BE2C (cell line): ENCODE data around the gene TBX2.
A peak's percentile ranks its signal among the peaks of the same experiment; 100 is the strongest.

Experiments
- DNase-seq: peaks from one replicate; pipeline ENCODE4 v3.0.0-alpha.2; 2020
- H3K27me3 ChIP-seq: fragments of 250-450 bp; sonication (Bioruptor Pico); 2 replicates; pipeline ENCODE4 v1.5.1; 2020; ENCODE audit warnings: mild to moderate bottlenecking
- H3K36me3 ChIP-seq: fragments of 250-450 bp; sonication (Bioruptor Pico); 2 replicates; pipeline ENCODE4 v1.5.1; 2020; ENCODE audit warnings: mild to moderate bottlenecking
- H3K4me1 ChIP-seq: fragments of 250-450 bp; sonication (Bioruptor Pico); 2 replicates; pipeline ENCODE4 v1.5.1; 2020
- H3K4me3 ChIP-seq: 2 replicates; pipeline ENCODE4 v1.5.1; 2011; ENCODE audit warnings: low read depth, low read length
- H3K9me3 ChIP-seq: fragments of 250-450 bp; sonication (Bioruptor Pico); 2 replicates; pipeline ENCODE4 v1.5.1; 2020
- TF ChIP-seq, protein P1 (sequence below): IDR thresholded peaks from 2 replicates; pipeline ENCODE4 v1.5.1; 2012; ENCODE audit warnings: mild to moderate bottlenecking, low read depth, low read length

TBX2 gene

GRCh38 chr17:61397086-61397842 lies 2.4 kb upstream of the TBX2 start:
- Histone ChIP-seq H3K4me3 (peak overlapping the region; percentile 96), H3K4me1 (peaks cover 34% of the 10 kb centered on the region), H3K9me3 (no peaks in the 10 kb centered on the region), H3K36me3 (peaks cover 56% of the 10 kb centered on the region), H3K27me3 (no peaks in the 10 kb centered on the region)
- TF ChIP-seq, protein P1, sequence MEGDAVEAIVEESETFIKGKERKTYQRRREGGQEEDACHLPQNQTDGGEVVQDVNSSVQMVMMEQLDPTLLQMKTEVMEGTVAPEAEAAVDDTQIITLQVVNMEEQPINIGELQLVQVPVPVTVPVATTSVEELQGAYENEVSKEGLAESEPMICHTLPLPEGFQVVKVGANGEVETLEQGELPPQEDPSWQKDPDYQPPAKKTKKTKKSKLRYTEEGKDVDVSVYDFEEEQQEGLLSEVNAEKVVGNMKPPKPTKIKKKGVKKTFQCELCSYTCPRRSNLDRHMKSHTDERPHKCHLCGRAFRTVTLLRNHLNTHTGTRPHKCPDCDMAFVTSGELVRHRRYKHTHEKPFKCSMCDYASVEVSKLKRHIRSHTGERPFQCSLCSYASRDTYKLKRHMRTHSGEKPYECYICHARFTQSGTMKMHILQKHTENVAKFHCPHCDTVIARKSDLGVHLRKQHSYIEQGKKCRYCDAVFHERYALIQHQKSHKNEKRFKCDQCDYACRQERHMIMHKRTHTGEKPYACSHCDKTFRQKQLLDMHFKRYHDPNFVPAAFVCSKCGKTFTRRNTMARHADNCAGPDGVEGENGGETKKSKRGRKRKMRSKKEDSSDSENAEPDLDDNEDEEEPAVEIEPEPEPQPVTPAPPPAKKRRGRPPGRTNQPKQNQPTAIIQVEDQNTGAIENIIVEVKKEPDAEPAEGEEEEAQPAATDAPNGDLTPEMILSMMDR, result peak; percentile 20; the same call in 1 of the 2 replicates
- peak; percentile 84 for DNase-seq

- no peak for DNase-seq
- TF ChIP-seq, protein P1, result no peak
- H3K4me3 ChIP-seq, result peak overlapping the region; percentile 96
These were observed 917 bp upstream of the TBX2 start for GRCh38 chr17:61398721-61399130.

GRCh38 chr17:61400066-61400716 lies 548 bp downstream of the TBX2 start:
- no peaks in the 10 kb centered on the region for H3K27me3 ChIP-seq
- H3K36me3 ChIP-seq, result peaks cover 69% of the 10 kb centered on the region
- DNase-seq, result peak; percentile 48
- peaks cover 14% of the 10 kb centered on the region for H3K4me1 ChIP-seq
- TF ChIP-seq, protein P1, result no peak
- H3K9me3 ChIP-seq, result no peaks in the 10 kb centered on the region
- H3K4me3 ChIP-seq, result peak overlapping the region; percentile 96

More at GRCh38 chr17:61398721-61399130, 917 bp upstream of the TBX2 start:
- peaks cover 55% of the 10 kb centered on the region for H3K36me3 ChIP-seq
- no peaks in the 10 kb centered on the region for H3K9me3 ChIP-seq
- no peaks in the 10 kb centered on the region for H3K27me3 ChIP-seq
- H3K4me1 ChIP-seq, result peaks cover 23% of the 10 kb centered on the region

DNA sequence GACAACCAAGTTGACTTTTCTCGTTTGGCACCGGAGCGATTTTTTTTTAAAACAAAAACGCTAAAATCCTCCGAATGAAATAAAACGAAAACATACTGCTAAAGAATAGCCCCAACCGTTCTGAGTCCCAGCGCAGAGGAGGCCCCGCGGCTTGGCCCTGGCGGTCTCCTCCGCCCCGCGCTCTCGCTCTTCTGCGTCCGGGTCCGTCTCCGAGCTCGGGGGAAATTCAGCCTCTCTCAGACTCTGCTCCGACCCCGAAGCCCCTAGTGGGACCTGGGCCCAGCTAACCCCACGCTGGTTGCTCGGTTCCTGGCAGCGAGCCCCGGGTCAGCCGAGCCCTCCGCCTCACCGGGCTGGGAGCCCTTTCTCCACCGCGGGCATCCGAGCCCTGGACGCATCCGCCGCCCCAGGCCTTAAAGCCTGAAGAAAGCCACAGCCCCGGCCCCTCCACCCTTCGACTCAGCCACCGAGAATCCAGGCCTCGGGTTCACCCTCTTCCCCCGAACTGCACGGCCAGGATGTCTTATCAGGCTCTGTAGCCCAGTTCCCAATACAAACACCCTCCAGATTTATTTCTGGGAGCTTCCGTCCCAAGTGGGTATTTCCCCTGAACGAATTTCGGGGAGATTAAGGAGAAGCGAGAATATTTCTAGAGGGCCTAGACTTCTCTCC lies 1.2 kb downstream of the TBX2 start:
- Histone ChIP-seq H3K36me3 (peaks cover 74% of the 10 kb centered on the region), H3K9me3 (no peaks in the 10 kb centered on the region), H3K4me1 (peaks cover 11% of the 10 kb centered on the region), H3K4me3 (peak overlapping the region; percentile 96), H3K27me3 (no peaks in the 10 kb centered on the region)
- DNase-seq, result peak; percentile 35
- TF ChIP-seq, protein P1, result no peak

DNA sequence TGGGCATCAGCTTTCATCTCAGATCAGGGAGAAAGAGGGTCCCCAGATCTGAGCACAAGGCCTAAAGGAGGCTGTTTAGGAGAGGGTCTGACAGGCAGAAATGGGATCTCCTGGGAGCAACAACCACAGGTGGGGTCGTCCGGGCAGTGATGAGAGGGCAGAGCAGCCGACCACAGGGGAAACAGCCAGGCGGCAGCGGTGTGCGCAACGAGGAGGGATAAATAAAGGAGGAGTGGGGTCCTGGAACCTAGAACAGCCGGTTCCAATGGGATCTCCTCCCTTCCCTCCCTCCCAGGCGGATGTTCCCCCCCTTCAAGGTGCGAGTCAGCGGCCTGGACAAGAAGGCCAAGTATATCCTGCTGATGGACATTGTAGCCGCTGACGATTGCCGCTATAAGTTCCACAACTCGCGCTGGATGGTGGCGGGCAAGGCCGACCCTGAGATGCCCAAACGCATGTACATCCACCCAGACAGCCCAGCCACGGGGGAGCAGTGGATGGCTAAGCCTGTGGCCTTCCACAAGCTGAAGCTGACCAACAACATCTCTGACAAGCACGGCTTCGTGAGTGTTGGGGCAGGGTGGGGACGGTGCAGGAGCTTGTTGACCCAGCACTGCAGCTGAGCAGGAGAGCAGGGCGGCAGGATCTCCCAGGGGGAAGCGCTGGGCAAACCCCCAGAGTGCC lies 1.9 kb downstream of the TBX2 start:
- Histone ChIP-seq H3K9me3 (no peaks in the 10 kb centered on the region), H3K4me3 (peak overlapping the region; percentile 96), H3K4me1 (peaks cover 15% of the 10 kb centered on the region), H3K27me3 (no peaks in the 10 kb centered on the region), H3K36me3 (peaks cover 76% of the 10 kb centered on the region)
- TF ChIP-seq, protein P1, result no peak; the same call in 1 of the 2 replicates
- DNase-seq, result peak; percentile 31
